C1 segment of cervical spinal cord (tissue), 14 donors: ENCODE measurements around the gene ADGRL2.

Experiments
- DNase-seq, 14 donors: peaks; one replicate each; lab custom pipeline; 2025; lab: John Stamatoyannopoulos, UW

The ADGRL2 gene

DNA sequence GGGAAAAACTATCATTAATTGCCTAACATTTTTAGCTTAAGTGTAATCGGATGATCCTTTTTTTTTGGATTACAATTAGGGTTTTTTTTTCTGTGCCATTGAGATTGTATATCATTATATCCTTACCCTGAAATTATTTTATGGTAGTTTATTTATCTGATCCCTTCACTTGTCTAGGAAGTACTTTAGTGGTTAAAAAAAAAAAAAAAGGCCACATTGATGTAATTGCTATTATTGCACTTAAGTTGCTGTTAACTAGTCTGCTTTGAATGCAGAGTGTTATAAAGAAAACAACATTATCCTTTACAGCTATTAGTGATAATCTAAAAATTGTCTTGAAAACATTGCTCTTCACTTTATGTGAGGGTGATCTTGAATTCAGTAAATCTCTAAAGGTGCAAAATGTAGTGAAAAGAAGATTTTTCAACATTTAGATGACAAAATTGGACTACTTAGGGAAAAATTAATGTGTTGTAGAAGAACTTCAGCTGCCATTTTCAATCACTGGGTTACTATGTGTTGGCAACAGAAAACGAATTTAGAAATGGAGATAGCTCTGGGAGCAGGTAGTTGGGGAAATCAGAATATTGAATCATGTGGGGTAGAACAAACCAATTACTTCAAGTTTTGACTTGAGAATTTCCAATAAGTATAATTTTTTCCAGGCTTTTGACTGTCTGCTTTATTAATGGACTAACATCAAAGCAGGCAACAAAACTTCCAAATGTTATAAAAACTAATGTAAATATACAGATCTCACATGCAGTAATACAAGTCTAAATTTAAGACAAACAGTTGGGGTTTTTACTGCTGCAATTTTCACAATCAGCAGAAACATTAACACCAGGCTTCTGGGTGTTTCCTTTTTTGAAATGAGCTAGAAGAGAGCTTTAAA is 5.0 kb downstream of the ADGRL2 start:
- no peak for DNase-seq

DNA sequence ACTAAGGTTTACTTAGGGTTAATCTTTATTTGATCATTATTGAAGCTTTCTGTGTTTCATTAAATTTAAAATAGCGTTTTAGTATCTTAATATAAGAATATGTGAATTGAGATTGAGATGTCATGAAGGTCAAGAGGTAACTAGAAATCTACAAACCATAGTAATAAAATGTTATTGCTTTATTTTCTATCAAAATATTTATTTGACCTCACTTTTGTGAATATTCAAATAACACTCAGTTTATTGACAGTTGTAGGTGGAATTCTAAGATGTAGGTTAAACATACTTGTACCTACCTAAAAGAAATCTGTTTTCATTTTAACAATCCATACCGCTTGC is 5.7 kb downstream of the ADGRL2 start:
- DNase-seq = no peak

DNA sequence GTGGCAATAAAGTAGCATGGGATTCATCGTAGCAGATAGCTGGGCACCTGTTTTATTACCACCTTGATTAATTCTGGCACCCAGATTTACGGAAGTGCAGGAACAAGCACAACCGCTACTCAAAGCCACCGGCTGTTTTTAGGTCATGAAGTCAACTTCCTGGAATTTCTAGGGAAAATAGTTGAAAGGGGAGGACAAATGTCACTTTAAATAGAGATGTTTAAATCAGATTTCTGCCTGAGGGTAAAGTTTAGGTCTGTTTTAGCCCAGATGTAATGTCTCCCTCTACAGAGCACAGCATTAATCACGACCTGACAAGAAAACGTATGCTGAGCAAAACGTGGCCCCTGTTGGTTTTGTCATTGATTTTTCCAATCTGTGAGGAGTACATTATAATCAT is 8.0 kb downstream of the ADGRL2 start:
- no peak for DNase-seq

DNA sequence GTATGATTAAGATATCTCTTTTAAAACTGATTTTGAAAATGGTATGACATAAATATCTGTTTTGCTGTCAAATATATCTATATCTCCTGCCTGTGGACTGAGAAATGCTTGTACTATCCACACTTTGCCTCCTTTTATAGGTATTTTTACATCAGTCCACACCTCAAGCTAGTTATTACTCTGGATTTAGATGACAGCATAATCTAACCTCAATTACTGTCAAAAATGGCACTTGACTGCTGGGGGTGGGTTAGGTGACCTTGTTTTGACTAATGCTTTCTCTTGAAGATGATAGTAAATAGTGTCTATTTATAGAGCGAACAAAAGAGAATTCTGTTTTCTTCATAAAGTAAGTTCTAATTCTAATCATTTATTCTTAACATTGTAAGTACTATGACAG is 9.1 kb downstream of the ADGRL2 start:
- DNase-seq = no peak

DNA sequence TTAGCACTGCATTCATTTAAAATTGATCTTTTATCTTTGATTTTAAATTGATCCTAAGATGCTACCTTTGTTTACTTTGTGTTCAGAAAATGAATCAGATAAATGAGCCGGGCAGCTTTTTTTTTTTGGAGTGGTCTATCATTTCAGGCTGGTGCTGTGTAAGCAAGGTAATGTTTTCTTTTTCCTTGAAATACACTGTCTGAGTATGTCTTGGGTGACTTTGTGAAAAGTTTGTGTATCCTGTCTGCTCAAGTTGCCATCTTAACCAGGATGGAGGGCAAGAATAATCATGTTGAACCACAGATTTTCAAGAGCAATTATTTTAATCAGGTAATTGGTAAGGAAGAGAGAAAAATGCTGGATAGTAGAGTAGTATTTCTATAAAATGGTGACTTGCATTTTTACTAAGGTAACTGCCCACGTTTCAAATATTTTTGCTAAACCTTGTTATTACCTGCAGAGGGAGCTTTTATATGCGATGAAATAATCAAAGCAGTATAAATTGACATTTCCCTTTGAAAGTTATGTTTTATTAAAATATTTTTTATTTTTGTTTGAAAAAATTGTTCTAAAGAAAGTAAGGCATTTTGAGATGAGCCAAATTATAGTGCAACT is 11.1 kb downstream of the ADGRL2 start:
- DNase-seq = no peak

DNA sequence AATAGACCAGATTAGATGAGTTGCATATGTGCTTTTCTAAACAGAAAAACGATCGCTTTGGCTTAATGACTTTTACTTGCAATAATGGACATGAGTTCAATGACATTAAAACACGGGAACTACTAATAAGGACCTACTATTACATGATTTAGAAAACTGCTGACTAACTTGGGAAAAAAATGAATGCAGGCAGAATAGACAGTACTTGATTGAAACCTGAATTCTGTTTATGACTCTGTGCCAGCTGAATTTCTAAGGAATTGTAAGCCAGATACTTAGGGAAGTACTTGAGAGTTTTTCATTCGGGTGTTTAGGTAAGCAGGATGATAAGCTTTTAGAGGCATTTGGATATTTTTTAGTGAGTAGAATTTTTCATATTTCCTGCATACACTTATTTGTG is 12.0 kb downstream of the ADGRL2 start:
- DNase-seq = no peak

DNA sequence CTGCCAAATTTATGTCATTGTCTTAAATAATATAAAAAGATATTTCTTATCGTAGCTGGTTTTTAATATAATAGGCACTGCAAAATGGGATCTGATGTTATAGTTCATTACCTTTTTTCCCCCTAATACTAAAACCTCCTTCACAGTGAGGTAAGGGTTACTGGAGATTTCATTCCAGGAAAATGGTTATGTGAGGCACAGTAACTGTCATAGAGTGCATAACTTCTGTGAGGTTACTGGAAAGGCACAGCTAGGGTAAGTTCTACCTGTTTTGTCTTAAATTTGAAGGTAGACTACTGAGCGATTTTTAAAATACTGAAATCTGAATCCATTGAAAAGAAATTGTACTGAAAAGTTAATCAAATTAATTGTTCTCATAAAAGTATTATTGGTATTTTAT is 13.0 kb downstream of the ADGRL2 start:
- DNase-seq = no peak

DNA sequence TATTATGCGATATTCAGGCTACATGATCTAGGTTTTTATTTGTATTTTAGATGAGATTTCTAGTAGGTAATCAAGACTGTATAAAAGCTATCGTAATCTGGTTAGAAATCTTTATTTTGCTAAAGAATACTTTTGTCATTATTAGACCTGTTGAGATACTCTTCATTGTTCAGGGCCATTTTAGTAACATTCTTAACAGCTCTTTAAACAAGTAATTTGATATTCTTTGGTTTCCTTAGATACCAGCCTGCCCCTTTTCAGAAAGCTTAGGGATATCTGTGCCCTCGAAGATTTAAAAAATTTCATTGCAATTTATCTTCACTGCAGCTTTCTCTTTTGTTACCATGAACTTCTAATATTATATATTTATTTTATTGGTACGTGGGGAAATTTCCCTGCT is 18.9 kb downstream of the ADGRL2 start:
- DNase-seq = no peak

DNA sequence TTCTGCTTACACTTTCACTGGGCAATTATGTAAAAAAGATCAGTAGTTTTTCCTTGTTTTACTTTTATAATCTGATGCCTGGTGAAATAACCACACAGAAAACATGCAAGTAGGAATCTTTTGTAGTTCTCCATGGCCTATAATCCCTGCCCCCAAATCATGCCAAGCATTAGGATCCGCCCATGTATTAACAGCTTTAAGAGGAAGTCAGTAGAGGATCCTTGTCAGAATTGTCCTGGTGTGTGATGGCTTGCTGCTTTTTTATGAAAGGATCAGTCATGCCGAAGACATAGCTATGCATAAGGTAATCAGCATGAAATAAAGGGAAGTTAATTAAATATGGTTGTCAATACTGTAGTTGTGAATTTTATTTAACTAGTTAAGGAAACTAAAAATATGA is 20.0 kb downstream of the ADGRL2 start:
- no peak for DNase-seq

DNA sequence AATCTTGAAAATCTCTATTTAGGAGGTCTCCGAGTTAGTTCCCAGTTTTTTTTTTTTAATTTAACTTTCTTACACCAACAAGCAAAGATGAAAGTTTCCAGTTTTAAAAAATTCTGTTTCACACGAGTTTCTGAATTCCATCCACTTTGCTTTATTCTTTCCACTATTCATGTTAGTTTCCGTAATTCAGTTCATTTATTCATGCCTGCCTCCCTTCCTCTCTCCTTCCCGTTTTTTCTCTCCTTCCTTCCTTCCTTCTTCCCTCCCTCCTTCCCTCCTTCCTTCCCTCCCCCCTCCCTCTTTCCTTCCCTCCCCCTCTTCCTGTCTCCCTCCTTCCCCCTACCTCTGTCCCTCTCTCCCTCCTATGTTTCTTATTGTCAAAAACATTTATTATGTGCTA is 22.3 kb downstream of the ADGRL2 start:
- no peak for DNase-seq

DNA sequence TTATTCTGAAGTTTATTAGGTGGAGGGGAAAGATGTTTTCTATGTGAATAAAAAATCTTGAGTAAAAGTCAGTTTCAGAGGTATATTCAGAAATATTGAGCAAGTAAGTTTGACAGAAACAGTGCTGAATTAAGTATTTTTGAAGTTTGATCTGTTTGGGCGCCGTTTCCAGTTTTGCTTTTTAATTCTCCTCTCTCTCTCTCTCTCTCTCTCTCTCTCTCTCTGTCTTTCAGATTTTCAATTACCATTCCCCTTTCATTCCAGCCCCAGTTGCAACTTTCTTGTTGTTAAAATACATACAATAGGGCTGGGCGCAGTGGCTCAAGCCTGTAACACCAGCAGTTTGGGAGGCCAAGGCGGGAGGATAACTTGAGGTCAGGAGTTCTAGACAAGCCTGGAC is 24.0 kb downstream of the ADGRL2 start:
- no peak for DNase-seq

DNA sequence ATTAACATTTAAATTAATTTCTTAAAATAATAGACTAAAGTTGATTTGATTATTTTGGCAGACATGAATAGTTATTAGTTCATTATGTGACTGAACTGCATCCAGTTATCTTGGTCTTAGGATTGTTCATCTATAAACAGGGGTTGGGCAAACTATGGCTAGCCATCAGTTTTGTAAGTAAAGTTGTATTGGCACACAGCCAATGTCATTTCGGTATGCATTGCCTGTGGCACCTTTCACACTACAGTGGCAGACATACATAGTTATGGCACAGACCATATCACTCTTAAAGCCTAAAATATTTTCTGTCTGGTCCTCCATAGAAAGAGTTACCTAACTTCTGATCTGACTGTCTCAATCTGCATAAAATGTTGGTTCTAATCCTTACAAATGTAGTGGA is 27.2 kb downstream of the ADGRL2 start:
- no peak for DNase-seq

DNA sequence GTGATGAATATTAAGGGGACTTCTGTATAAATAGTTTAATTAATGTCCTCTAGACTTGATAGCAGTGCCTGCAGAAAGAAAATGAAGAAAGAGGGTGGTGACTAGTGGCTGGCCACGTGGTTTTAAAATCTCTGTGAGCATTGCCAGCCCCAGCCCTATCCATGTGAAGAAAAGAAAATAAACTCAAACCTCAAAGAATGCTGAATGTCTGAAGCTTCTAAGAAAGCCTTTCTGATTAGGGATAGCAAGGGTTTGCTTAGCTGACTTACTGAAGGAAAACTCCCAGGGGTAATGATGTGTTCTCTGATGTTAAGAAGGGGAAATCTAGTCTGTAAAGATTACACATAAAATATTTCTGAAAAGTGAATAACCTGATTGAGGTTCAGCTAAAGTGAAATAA is 31.8 kb downstream of the ADGRL2 start:
- no peak for DNase-seq

DNA sequence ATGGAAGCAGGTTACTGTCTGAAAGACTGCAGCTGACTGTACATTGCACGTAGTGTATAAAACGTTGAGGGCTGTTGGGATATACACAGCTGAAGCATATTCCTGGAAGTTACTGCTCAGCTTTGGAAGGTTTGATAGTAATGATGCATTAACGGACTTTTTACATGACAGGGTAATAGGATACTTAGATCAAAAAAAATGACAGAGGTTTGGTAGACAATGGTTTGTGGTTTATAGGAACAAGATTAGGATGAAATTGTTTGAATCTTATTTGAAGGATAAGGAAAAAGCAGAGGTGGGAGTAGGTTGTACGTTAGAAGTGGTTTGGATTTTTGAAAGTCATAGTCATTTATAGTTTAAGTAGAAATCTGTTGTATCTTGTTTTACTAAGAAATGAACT is 33.0 kb downstream of the ADGRL2 start:
- DNase-seq = no peak

DNA sequence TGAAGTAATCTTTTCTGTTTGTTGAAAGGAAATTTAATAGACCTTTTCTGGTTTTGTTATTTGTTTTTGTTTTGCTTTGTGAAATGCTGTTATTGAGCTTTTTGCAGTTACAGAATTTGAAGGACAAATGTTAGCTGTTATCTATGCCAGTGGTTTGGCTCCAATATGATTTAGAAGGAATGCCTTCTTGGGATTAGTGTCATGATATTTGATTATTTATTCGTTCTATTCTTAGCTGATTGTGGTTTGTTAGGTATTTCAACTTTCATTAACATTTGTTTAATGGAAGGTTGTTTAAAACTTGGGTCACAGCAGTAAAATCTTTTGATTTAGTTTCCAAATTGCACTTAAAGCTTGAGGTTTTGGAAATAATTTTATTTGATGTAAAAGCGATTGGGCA is 33.5 kb downstream of the ADGRL2 start:
- DNase-seq = no peak

DNA sequence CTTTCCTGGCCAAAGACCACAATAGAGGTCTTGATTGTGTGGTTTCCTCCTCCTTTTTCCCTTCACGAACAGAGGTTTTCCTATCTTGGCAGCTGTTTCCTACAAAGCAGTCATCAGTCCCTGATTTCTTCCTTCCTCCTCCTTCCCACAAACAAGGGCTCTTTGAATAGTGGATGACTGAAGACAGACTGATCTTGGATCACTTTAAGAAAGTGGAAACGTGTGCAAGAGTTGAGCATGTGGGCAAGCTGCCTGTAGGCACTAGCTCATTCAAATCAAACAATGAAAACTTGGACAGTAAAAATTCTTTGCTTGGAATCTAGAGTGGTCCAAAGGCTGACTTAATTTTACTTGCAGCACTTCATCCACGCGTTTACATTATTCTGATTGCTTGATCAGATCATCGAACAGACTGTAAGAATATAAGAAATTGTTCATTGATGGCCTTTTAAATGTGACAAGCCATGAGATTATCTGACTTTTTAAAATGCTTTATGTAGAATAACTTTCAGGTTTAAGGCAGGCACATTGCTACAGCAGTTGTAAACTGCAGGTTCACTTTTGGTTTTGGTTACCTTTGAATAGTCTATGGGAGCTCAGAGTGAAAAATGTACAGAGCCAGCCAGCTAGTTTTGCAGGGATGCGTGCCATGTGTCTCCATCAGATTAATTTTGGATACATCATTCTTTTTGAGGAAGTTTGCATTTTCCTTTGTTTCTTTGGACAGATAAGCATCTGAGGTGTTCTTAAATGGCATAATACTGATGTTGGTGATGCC is 34.4 kb downstream of the ADGRL2 start:
- no peak for DNase-seq

DNA sequence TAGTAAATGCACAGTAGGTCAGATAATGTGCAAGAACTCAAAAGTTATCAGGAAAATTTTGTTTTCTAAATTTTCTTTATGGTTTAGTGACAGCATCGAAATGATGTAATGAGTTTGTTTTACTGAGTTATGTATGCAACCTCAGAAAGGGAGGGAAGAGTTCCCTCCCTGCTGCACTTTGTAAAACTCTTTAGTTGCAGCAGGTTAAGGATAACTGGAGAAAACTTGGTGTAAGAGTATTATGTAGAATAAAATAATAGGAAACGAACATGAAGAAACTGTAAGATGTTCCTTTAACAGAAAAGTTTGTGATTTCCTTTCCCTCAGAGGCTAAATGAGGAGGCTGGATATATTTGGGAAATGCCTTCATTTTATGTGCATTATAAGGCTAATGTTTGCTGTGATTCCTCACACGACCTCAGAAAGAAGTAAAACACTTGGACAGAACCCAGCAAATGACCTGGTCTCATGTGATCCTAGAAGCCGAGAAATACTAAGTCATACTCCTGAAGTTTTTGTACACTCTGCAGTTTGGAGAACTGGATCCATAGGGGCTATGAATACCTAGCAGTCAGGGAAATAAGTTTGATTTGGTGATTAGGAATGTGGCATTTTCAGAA is 35.4 kb downstream of the ADGRL2 start:
- no peak for DNase-seq

DNA sequence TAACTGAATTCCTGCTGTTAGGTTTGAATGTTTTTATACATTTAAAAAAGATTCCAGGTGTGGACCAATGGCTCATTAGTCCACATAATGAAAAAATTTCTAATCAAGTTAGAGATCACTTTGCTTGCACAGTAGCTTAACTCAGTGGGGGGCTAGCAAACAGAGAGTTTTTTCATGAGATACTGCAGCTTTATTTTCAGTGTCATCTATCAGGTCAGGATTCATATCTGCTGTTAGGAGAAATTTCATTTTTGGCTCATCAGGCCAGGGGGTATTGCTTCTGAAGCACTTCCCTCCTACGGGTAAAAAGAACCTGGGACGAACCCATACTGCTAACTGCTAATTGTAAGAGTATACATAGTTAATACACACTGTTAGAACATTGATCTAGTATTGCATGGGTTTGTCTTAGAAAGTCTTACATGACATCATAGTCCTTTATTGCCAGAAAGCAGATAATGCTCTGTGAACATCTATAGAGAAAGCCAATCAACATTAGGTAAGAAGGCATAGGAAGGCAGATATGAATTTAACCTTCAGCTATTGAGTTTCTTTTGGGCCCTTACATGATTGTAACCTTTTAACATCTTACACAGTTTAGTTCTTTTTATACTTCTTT is 38.0 kb downstream of the ADGRL2 start:
- no peak for DNase-seq

DNA sequence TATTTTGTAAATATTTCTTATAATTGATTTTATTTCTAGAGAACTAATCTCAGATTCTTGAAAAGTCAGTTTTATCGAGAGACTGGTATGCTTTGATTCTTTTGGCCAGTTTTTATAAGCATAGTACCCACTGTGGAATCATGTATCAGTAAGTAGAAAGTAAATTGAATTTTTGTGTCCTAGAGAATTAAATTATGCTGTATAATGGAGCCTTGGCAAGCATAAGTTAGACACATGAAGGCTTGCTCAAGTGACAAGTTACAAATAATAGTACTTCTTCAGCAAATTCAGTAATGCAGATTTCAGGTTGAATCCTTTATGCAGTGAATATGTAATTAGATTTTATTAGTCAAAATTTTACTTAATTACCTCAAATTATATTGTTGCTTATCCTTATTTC is 40.1 kb downstream of the ADGRL2 start:
- DNase-seq = no peak

DNA sequence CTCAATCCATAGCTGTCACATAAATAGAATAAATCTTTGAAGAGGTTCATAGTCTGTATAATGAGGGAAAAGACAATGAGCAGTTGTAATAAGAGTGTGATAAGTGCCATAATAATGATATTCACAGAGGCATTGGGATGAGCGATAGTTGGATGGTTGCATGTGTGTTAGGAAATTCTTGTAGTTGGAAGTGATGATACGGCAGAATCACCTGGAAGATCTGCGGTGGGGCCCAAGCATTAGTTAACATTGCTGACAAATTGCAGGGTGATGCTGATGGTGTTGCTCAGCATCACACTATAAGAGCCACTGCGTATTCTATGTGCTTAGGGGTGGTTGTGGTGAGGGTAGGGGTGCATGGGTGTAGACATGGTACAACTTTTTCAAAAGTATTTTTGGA is 41.1 kb downstream of the ADGRL2 start:
- no peak for DNase-seq

DNA sequence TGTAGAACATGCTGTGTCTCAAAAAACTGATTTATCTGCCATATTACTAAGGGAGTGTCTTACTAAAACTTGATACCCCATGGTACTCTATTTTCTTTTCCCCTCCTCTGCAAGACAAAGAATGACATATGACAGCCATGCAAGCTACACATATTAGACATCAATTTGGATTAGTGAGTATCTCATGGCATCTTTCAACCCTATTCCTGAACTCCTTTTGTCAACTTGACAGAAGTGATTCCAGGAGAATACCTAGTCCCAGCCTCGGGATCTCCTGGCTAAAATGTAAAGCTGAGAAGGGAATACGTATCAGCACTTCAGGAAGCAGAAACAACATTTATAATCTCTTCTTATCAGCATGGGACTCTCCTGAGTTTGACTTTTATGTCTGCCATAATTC is 43.7 kb downstream of the ADGRL2 start:
- no peak for DNase-seq

DNA sequence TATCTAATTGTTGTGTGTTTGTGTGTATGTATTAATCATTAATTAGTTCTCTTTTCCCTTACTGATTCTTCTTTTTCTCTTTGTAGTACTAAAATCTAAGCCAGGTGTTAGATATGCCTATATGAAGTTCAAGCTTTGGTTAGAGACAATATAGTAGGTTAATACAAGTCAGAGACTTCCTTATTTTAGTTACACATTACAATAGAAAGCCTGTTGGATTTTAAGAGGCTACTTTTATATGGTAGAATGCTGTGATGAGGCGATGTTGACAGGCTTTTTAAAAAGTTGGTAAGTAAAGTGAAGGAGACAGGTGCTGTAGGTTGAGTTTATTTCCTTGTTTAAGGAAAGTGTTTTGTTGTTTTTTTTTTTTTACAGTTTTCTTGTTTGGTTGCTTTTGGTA is 45.9 kb downstream of the ADGRL2 start:
- no peak for DNase-seq
